ENCODE results near the gene SMG9.

- TF ChIP-seq CTCF (conservative IDR thresholded peaks at IDR 0.05; ENCODE audit: low read depth, low read length) (no peak), POLR2A (IDR thresholded peaks at IDR 0.05; ENCODE audit: low read depth, low read length) (no peak), USF2 (IDR thresholded peaks at IDR 0.05; ENCODE audit: low read depth, low read length) (no peak), MAFK (IDR thresholded peaks at IDR 0.05; ENCODE audit: low read depth, low read length) (no peak), BHLHE40 (IDR thresholded peaks at IDR 0.05; ENCODE audit: low read depth, low read length) (no peak)
These were observed 23.4 kb downstream of the SMG9 start for GRCh38 chr19:43731346-43731745.
